NB4 (cell line): ENCODE results near the gene LGALS1.

Experiments
- CTCF ChIP-seq: IDR thresholded peaks from one replicate; pipeline ENCODE4 v1.5.1; 2012; ENCODE audit warnings: low read depth, low read length
- POLR2A ChIP-seq: IDR thresholded peaks from 2 replicates; pipeline ENCODE4 v1.6.1; 2011; ENCODE audit warnings: mild to moderate bottlenecking; ENCODE audit not compliant: insufficient read length; ENCODE audit errors: extremely low read depth

GRCh38 chr22:37703906-37704305 lies 28.5 kb downstream of the LGALS1 start:
- no peak for TF ChIP-seq CTCF
- no peak for TF ChIP-seq POLR2A
